GM21515 (cell line): ENCODE measurements around the gene DNMT1.

Experiments used
- ATAC-seq: cut with Tn5 transposase; IDR thresholded peaks from one replicate; pipeline ENCODE4 v1.9.1; 2021; ENCODE audit not compliant: unreplicated experiment

The DNMT1 gene

DNA sequence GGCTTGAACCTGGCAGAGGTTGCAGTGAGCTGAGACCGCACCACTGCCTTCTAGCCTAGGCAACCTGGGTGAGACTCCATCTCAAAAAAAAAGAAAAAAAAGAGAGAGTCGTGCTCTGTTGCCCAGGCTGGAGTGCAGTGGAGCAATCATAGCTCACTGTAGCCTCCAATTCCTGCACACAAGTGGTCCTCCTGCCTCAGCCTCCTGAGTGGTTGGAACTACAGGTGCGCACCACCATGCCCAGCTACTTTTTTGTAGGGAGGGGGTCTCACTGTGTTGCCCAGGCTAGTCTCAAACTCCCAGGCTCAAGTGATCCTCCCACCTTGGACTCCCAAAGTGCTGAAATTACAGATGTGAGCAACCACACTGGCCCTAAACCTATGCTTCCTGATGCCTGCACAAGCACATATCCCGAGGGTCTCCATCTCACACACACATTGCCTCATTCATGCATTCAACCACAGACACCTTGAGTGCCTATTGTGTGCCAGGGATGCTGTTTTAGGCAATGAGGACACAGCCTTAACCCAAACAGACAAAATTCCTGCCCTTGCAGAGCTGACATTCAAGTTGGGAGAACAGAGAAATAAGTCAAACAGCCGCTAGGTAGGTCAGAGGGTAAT is 94.5 kb downstream of the DNMT1 start:
- ATAC-seq = no peak

- no peak for ATAC-seq
These were observed 98.2 kb downstream of the DNMT1 start for GRCh38 chr19:10096615-10096963.

DNA sequence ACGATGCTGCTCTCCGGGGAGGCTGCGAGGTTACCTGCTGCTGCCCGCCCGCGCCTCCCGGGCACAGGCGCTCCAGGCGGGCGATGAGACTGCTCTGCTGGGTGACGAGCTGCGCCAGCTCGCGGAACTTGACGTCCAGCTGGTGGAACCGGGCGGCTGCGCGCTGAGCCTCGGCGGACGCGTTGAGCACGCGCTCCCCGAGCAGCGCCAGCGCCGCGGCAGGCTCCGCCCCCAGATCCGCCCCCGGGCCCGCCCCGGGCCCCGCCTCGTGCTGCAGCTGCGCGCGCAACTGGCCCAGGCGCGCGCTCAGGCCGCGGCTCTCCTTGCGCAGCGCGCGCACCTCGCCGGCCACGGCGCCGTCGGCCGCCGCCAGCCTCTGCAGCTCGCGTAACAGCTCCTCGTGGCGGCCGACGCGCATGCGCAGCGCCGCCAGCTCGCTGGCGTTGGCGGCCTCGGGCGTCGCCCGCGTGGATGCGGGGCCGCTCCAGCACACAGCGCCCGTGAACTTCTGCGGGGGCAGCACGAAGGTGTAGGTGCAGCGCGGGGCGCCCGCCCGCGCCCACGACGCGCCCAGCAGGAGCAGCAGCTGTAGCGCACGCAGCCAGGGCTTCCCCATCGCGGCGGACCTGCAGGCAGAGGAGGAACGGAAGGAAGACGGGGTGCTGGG is 98.7 kb downstream of the DNMT1 start:
- ATAC-seq = peak; percentile 67

DNA sequence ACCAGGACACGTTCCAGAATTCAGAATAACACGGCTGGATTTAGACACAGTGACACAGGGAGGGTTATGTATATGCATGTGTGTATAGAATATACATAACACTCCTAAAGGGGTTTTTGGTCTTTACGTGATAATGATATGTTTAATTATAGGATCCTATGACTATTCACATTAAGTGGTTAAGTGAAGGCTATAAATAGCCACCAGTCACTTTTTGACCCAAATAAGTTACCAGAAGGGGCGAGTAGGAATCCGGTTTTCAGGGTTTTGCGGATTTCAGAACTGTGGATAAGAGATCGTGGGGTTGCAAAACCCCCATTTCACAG is 99.2 kb downstream of the DNMT1 start:
- ATAC-seq = no peak

DNA sequence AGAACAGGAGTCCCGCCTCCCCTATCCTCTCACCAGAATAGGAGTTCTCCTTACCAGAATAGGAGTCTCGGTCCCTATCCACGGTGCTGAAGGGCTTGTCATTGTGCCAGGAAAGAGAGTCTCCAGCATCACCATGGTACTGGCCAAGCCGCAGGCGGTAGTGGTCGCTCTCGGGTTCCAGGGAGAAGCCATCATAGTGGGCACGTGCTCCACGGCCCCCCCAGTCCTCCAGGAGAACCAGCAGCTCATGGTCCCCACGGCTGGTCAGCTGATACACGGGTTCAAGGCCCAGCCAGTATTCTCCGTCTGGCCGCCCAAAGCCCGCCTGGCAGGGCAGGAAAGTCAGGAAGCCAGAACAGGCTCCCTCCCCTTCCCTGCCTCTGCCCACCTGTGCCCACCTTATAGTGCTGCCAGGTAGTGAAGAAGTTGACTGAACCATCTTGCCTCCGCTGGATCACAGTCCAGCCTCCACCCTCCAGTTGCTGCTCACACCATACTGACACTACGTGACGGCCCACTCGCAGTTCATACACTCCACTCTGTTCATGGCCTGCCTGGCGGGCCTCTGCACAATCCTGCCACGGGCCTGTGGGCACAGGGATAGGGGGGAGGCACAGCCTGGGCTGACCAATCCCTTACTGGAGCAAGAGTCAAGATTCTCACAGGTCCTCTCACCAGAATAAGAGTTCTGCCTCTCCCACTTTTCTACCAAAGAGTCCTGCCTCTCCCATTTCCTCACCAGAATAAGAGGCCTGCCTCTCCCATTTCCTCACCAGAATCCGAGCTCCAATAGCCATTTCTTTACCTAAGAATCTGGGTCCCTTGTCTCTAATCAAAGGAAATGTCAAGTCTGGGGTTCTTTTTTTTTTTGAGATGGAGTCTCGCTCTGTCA is 101.2 kb downstream of the DNMT1 start:
- ATAC-seq = no peak

DNA sequence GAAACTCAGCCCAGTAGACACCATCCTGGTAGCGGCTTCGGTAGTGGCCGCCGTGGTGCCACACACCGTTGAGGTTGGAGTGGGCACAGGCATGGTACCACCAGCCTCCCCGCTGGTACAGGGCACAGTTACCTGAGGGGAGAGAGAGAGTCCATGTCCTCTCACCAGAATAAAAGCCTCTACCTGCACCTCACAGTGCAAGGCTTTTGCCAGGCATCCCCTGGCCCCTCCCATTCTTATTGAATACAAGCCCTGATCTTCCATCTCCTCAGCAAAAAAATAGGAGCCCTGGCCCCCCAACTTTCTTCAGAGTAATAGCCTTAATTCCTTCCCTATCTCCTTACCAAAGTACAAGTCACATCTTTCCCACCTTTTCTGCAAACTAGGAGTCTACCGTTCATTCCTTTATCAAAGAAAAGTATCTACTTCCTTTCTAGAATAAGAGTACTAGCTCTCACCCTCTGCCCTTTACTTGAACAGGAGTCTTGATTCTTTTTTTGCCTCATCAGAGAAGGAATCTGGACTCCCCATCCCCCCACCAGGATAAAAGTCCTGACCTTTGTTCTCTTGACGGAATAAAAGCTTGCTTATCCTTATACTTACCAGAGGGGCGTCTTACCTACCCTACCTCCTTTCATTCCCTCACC is 102.0 kb downstream of the DNMT1 start:
- no peak for ATAC-seq

GRCh38 chr19:10091895-10092641 is 102.7 kb downstream of the DNMT1 start:
- no peak for ATAC-seq

DNA sequence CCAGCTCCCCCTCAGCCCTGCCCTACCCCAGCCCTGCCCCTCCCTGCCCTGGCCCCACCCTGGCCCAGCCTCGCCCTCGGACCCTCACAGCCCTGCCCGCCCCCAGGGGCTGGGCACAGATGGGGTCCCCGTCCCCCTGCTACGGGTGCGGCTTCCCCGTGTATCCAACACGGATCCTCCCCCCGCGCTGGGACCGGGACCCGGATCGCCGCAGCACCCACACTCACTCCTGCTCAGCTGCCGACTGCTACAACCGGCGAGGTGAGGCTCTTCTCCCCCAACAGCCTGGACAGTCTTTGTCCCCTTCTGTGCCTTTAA is 103.4 kb downstream of the DNMT1 start:
- no peak for ATAC-seq

GRCh38 chr19:10089801-10090375 is 104.9 kb downstream of the DNMT1 start:
- no peak for ATAC-seq

DNA sequence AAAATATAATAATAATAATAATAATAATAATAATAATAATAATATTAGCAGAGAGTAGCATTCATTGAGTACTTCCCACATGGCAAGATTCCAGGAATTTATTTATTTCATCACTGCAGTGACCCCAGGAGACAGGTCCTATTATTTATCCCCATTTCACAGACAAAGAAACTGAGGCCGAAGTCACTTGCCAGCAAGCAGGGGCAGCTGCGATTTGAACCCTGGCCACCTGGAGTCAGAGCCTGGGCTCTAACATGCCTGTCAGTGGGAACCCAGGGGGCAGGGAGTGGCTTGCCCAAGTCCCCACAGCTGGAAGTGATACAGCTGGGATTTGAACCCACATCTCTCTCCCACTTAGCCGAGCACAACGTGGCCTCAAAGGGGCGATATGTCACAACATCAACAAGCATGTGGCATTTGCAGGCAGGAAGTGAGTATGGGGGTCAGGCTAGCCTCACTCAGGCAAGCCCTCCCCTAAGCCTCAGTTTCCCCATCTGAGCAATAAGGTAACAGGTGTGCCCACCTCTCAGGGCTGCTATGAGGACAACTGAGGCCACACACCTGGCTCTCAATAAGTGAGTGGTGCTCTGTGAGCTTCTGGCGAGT is 105.7 kb downstream of the DNMT1 start:
- ATAC-seq = no peak

- no peak for ATAC-seq
These were observed 107.3 kb downstream of the DNMT1 start for GRCh38 chr19:10087296-10088061.

GRCh38 chr19:10086591-10087192 is 108.1 kb downstream of the DNMT1 start:
- ATAC-seq = no peak

- ATAC-seq = peak; percentile 78
These were observed 108.8 kb downstream of the DNMT1 start, which contains the start of gene SHFL for GRCh38 chr19:10085641-10086590. TSS of gene SHFL (plus strand) at chr19:10086317. CDS start at chr19:10086428, 111 bp downstream.

- ATAC-seq = no peak
These were observed 110.0 kb downstream of the DNMT1 start for GRCh38 chr19:10084803-10085202.

DNA sequence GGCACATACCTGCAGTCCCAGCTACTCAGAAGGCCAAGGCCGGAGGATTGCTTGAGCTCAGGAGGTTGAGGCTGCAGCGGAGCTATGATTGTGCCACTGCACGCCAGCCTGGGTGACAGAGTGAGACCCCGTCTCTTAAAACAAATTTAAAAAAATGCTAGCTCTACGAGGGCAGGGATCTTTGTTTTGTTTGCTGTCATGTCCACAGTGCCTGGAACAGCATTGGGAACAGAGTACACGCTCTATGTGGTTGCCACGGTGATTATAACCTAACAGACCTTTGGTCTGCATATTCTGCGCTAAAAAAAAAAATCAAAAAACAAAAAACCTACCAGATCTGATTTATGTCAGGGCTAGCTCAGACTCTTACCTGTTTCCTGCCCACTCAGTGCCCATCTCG is 110.8 kb downstream of the DNMT1 start:
- no peak for ATAC-seq
